ENCODE measurements around the gene NUDT1. TPM values are rescaled to one million over a fixed set of nuclear protein-coding genes. Genes with fewer than 3 reads are reported as not detected.

Gene NUDT1
- total and polyA plus RNA-seq, 2 donors (not counting 3 experiments of a cell fraction or from before 2014, with no cell fraction given): 23.9 to 25.9 TPM

- BruUV-seq (replicated peaks): no TSS peak
- peaks cover 0 to 6% of the 10 kb centered on the region in 2 experiments for H3K36me3 ChIP-seq (ENCODE audit: control insufficient read depth in 2 of 2, extremely low read depth in 1 of 2, insufficient read depth in 2 of 2, low read length in 2 of 2)
- CTCF ChIA-PET: interaction anchor here (1.1 kb wide), 1 partner anchor 17 kb away, joined by 3 read pairs; no protein-coding TSS in a partner anchor
These were observed 31.8 kb downstream of the NUDT1 start for GRCh38 chr7:2273866-2274265.

More at GRCh38 chr7:2273866-2274265, 31.8 kb downstream of the NUDT1 start:
- POLR2A ChIA-PET: no interaction called here
- H2AFZ ChIP-seq (ENCODE audit: low read depth, low read length): no peak overlapping the region
- dilution Hi-C loops (cut with MboI; ENCODE audit: extremely low pct_ligation_motif_present, low sequenced_read_pairs) (no loop called here), intact Hi-C loops (cut with micrococcal nuclease) (no loop called here)
- H3K9me1 ChIP-seq (replicated peaks; ENCODE audit: control insufficient read depth, extremely low read depth, insufficient read depth, low read length): no peaks in the 10 kb centered on the region
- H4K20me1 ChIP-seq (replicated peaks; ENCODE audit: control insufficient read depth, extremely low read depth, insufficient read depth, low read length): no peaks in the 10 kb centered on the region
- H3K4me2 ChIP-seq (ENCODE audit: insufficient read depth, low read length): no peak overlapping the region
- peaks cover 2% of the 10 kb centered on the region for H3K4me1 ChIP-seq (ENCODE audit: control insufficient read depth, extremely low read depth, insufficient read depth, low read length)
- H3K4me3 ChIP-seq (replicated peaks in 1 of 3; ENCODE audit: insufficient read depth in 1 of 3, low read depth in 1 of 3, low read length in 3 of 3): no peak overlapping the region
- FAIRE-seq: no peak
- DNase-seq (ENCODE audit: low read depth, low spot score): no peak
- TF ChIP-seq FOS (IDR thresholded peaks at IDR 0.05; ENCODE audit: borderline replicate concordance, insufficient read depth, low read length): no peak
- TF ChIP-seq MYC (IDR thresholded peaks at IDR 0.05; ENCODE audit: low read depth, low read length): no peak
- no peak for TF ChIP-seq POLR2AphosphoS5 (IDR thresholded peaks at IDR 0.05; ENCODE audit: insufficient read depth, low read depth, low read length)
- TF ChIP-seq POLR2A (IDR thresholded peaks at IDR 0.05; ENCODE audit: low read depth, low read length): no peak
- no peak for TF ChIP-seq JUN (IDR thresholded peaks at IDR 0.05; ENCODE audit: borderline replicate concordance, insufficient read depth, insufficient read length, low read depth)
- TF ChIP-seq, protein P1, sequence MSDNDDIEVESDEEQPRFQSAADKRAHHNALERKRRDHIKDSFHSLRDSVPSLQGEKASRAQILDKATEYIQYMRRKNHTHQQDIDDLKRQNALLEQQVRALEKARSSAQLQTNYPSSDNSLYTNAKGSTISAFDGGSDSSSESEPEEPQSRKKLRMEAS (IDR thresholded peaks at IDR 0.05; ENCODE audit: insufficient read depth, insufficient read length): no peak
- no peak for TF ChIP-seq CTCF (IDR thresholded peaks at IDR 0.05; ENCODE audit: extremely low read depth in 1 of 2, insufficient read depth in 1 of 2, low read depth in 1 of 2, low read length in 2 of 2)
- TF ChIP-seq GATA2 (IDR thresholded peaks at IDR 0.05; ENCODE audit: insufficient read depth, insufficient read length, low read depth, low read length): no peak
- TF ChIP-seq EZH2 (IDR thresholded peaks at IDR 0.05; ENCODE audit: borderline replicate concordance, low read depth, low read length, severe bottlenecking): no peak
- no peak overlapping the region for H3K9ac ChIP-seq (replicated peaks; ENCODE audit: extremely low read depth, insufficient read depth, low read length)
- H3K27ac ChIP-seq (ENCODE audit: insufficient read depth, low read depth, low read length): no peak overlapping the region
- no peaks in the 10 kb centered on the region for H3K27me3 ChIP-seq (ENCODE audit: control insufficient read depth in 2 of 2, insufficient read depth in 2 of 2, low read length in 2 of 2)
- no peaks in the 10 kb centered on the region for H3K79me2 ChIP-seq (ENCODE audit: control insufficient read depth, insufficient read depth, low read length)
- H3K9me3 ChIP-seq (replicated peaks; ENCODE audit: control insufficient read depth, insufficient read depth, low read length): no peaks in the 10 kb centered on the region

Data from endothelial cell of umbilical vein (primary cell).